ENCODE measurements around the gene OXNAD1. TPM values are rescaled to one million over a fixed set of nuclear protein-coding genes. Genes with fewer than 3 reads are reported as not detected.
A peak's percentile ranks its signal among the peaks of the same experiment; 100 is the strongest.

The OXNAD1 gene
- total and polyA plus RNA-seq, 2 of the 13 experiments (the other 11 are each of a cell fraction or from before 2014, with no cell fraction given), result 9.9 to 18.8 TPM

GRCh38 chr3:16332904-16333426 lies 68.0 kb downstream of the OXNAD1 start (continued):
- TF ChIP-seq PRDM4 (CRISPR knock-in tag; IDR thresholded peaks at IDR 0.05; ENCODE audit: borderline replicate concordance) (no peak), RAD21 (CRISPR knock-in tag; IDR thresholded peaks at IDR 0.05) (0 out of 2 replicates have a peak, but pooled peaks have one; percentile 19), TEAD3 (CRISPR knock-in tag; optimal IDR thresholded peaks at IDR 0.05; ENCODE audit: borderline replicate concordance) (peak; percentile 100), ZNF232 (CRISPR knock-in tag; IDR thresholded peaks at IDR 0.05; ENCODE audit: borderline replicate concordance) (no peak), PREB (CRISPR knock-in tag; IDR thresholded peaks at IDR 0.05) (no peak), ZNF577 (CRISPR knock-in tag; IDR thresholded peaks at IDR 0.05; ENCODE audit: borderline replicate concordance, low read depth) (no peak), RFX3 (CRISPR knock-in tag; IDR thresholded peaks at IDR 0.05) (no peak), PHF8 (CRISPR knock-in tag; IDR thresholded peaks at IDR 0.05) (no peak), SALL1 (CRISPR knock-in tag; IDR thresholded peaks at IDR 0.05) (peak; percentile 79; the same call in 1 of the 2 replicates), ZSCAN25 (CRISPR knock-in tag; IDR thresholded peaks at IDR 0.05) (no peak), ZC3H13 (CRISPR knock-in tag; IDR thresholded peaks at IDR 0.05) (no peak), EEA1 (CRISPR knock-in tag; IDR thresholded peaks at IDR 0.05; ENCODE audit: borderline replicate concordance) (no peak), PRMT3 (CRISPR knock-in tag; IDR thresholded peaks at IDR 0.05; ENCODE audit: borderline replicate concordance, low read depth) (no peak), HNRNPH1 (optimal IDR thresholded peaks at IDR 0.05; ENCODE audit: low read depth, low read length) (no peak), ZKSCAN8 (CRISPR knock-in tag; IDR thresholded peaks at IDR 0.05; ENCODE audit: borderline replicate concordance) (peak; percentile 78), ZNF547 (CRISPR knock-in tag; IDR thresholded peaks at IDR 0.05) (no peak), ZMYM2 (CRISPR knock-in tag; IDR thresholded peaks at IDR 0.05) (0 out of 2 replicates have a peak, but pooled peaks have one; percentile 46), ZNF207 (IDR thresholded peaks at IDR 0.05; ENCODE audit: borderline replicate concordance) (no peak), ZNF34 (CRISPR knock-in tag; IDR thresholded peaks at IDR 0.05; ENCODE audit: borderline replicate concordance) (no peak), SMYD3 (CRISPR knock-in tag; IDR thresholded peaks at IDR 0.05) (peak; percentile 70; the same call in 1 of the 2 replicates), ZNF142 (CRISPR knock-in tag; IDR thresholded peaks at IDR 0.05) (no peak), NCOA2 (CRISPR knock-in tag; IDR thresholded peaks at IDR 0.05) (peak; percentile 95), MTF2 (CRISPR knock-in tag; IDR thresholded peaks at IDR 0.05; ENCODE audit: borderline replicate concordance) (no peak)

Measured in HepG2 (cell line).